NT2/D1 (cell line): Measurements from ENCODE around the gene SLC25A41.

Experiments
- DNase-seq: peaks from one replicate; pipeline ENCODE4 v3.0.0-alpha.2; 2011; ENCODE audit warnings: low read depth, low spot score
- H3K27me3 ChIP-seq: 2 replicates; pipeline ENCODE4 v1.6.0; 2011; ENCODE audit warnings: mild to moderate bottlenecking; ENCODE audit not compliant: insufficient read length, insufficient read depth
- H3K36me3 ChIP-seq: 2 replicates; pipeline ENCODE4 v1.6.1; 2011; ENCODE audit warnings: mild to moderate bottlenecking, low read length, mixed read lengths; ENCODE audit not compliant: insufficient read depth, insufficient read length
- H3K4me1 ChIP-seq: 2 replicates; pipeline ENCODE4 v1.5.1; 2011; ENCODE audit not compliant: insufficient read depth, insufficient read length
- H3K4me3 ChIP-seq: 2 replicates; pipeline ENCODE4 v1.5.1; 2011; ENCODE audit warnings: low read depth; ENCODE audit not compliant: insufficient read length
- H3K9ac ChIP-seq: 2 replicates; pipeline ENCODE4 v1.6.0; 2011; ENCODE audit warnings: low read depth; ENCODE audit not compliant: insufficient read length
- H3K9me3 ChIP-seq: 2 replicates; pipeline ENCODE4 v1.5.1; 2011; ENCODE audit warnings: mild to moderate bottlenecking, low read length; ENCODE audit not compliant: insufficient read depth
- SUZ12 ChIP-seq: IDR thresholded peaks from 2 replicates; pipeline ENCODE4 v1.6.1; 2011; ENCODE audit not compliant: insufficient read length, insufficient read depth; ENCODE audit errors: extremely low read depth
- YY1 ChIP-seq: IDR thresholded peaks from 2 replicates; pipeline ENCODE4 v1.6.1; 2011; ENCODE audit not compliant: insufficient read length, insufficient read depth
- ZNF274 ChIP-seq: IDR thresholded peaks from 2 replicates; pipeline ENCODE4 v1.6.1; 2011; ENCODE audit warnings: mild to moderate bottlenecking, low read depth, low read length

SLC25A41 gene

GRCh38 chr19:6476896-6477431 lies 43.4 kb upstream of the SLC25A41 start:
- H3K9ac ChIP-seq, result peak overlapping the region; percentile 76
- no peaks in the 10 kb centered on the region for H3K36me3 ChIP-seq
- no peak for DNase-seq
- H3K4me1 ChIP-seq, result peaks cover 31% of the 10 kb centered on the region
- H3K9me3 ChIP-seq, result no peaks in the 10 kb centered on the region
- peak overlapping the region; percentile 70 for H3K4me3 ChIP-seq
- no peak for TF ChIP-seq ZNF274
- TF ChIP-seq YY1, result no peak
- no peak for TF ChIP-seq SUZ12
- H3K27me3 ChIP-seq, result peaks cover 17% of the 10 kb centered on the region

GRCh38 chr19:6476155-6476895 lies 42.8 kb upstream of the SLC25A41 start:
- Histone ChIP-seq H3K9ac (peak overlapping the region; percentile 76), H3K36me3 (no peaks in the 10 kb centered on the region), H3K27me3 (peaks cover 17% of the 10 kb centered on the region), H3K4me3 (peak overlapping the region; percentile 79), H3K4me1 (peaks cover 27% of the 10 kb centered on the region), H3K9me3 (no peaks in the 10 kb centered on the region)
- TF ChIP-seq ZNF274 (no peak), YY1 (no peak), SUZ12 (no peak)
- DNase-seq, result peak; percentile 99

- peak overlapping the region; percentile 79 for H3K4me3 ChIP-seq
- peaks cover 17% of the 10 kb centered on the region for H3K27me3 ChIP-seq
- peak overlapping the region; percentile 66 for H3K9ac ChIP-seq
- H3K9me3 ChIP-seq, result no peaks in the 10 kb centered on the region
- TF ChIP-seq SUZ12, result no peak
- TF ChIP-seq ZNF274, result no peak
- no peak for TF ChIP-seq YY1
- DNase-seq, result no peak
- peaks cover 23% of the 10 kb centered on the region for H3K4me1 ChIP-seq
- H3K36me3 ChIP-seq, result no peaks in the 10 kb centered on the region
These were observed 42.0 kb upstream of the SLC25A41 start for GRCh38 chr19:6475321-6476108.

GRCh38 chr19:6473647-6474046 lies 40.1 kb upstream of the SLC25A41 start:
- H3K36me3 ChIP-seq, result no peaks in the 10 kb centered on the region
- no peak overlapping the region for H3K4me3 ChIP-seq
- H3K27me3 ChIP-seq, result peaks cover 17% of the 10 kb centered on the region
- H3K9ac ChIP-seq, result no peak overlapping the region
- TF ChIP-seq YY1, result no peak
- TF ChIP-seq SUZ12, result no peak
- TF ChIP-seq ZNF274, result no peak
- no peak for DNase-seq
- H3K9me3 ChIP-seq, result no peaks in the 10 kb centered on the region
- H3K4me1 ChIP-seq, result peaks cover 13% of the 10 kb centered on the region

- Histone ChIP-seq H3K4me1 (peaks cover 13% of the 10 kb centered on the region), H3K9ac (no peak overlapping the region), H3K4me3 (no peak overlapping the region), H3K36me3 (no peaks in the 10 kb centered on the region), H3K27me3 (peaks cover 17% of the 10 kb centered on the region), H3K9me3 (no peaks in the 10 kb centered on the region)
- no peak for DNase-seq
- TF ChIP-seq YY1, result no peak
These were observed 39.1 kb upstream of the SLC25A41 start for GRCh38 chr19:6472713-6473112.

GRCh38 chr19:6471076-6471475 lies 37.5 kb upstream of the SLC25A41 start:
- no peak for DNase-seq
- H3K9me3 ChIP-seq, result no peaks in the 10 kb centered on the region
- TF ChIP-seq SUZ12 (no peak), ZNF274 (no peak), YY1 (no peak)
- H3K4me3 ChIP-seq, result no peak overlapping the region
- H3K36me3 ChIP-seq, result no peaks in the 10 kb centered on the region
- no peak overlapping the region for H3K9ac ChIP-seq
- peaks cover 17% of the 10 kb centered on the region for H3K27me3 ChIP-seq
- peaks cover 12% of the 10 kb centered on the region for H3K4me1 ChIP-seq

- no peak for TF ChIP-seq YY1
- TF ChIP-seq ZNF274, result no peak
- no peak for TF ChIP-seq SUZ12
- Histone ChIP-seq H3K27me3 (peaks cover 17% of the 10 kb centered on the region), H3K36me3 (no peaks in the 10 kb centered on the region), H3K4me3 (no peak overlapping the region), H3K4me1 (peaks cover 13% of the 10 kb centered on the region), H3K9ac (no peak overlapping the region), H3K9me3 (no peaks in the 10 kb centered on the region)
- DNase-seq, result no peak
These were observed 36.6 kb upstream of the SLC25A41 start for GRCh38 chr19:6470173-6470572.
